ENCODE measurements around the gene TMEM178A.

- no peak for TF ChIP-seq POLR2A (IDR thresholded peaks at IDR 0.05; ENCODE audit: low read depth, low read length)
- no peak for TF ChIP-seq CTCF (conservative IDR thresholded peaks at IDR 0.05; ENCODE audit: low read depth, low read length)
- no peak for TF ChIP-seq CEBPB (IDR thresholded peaks at IDR 0.05; ENCODE audit: low read depth, low read length)
- TF ChIP-seq ELK1 (IDR thresholded peaks at IDR 0.05; ENCODE audit: borderline replicate concordance, low read depth, low read length): no peak
- no peak for TF ChIP-seq SMC3 (IDR thresholded peaks at IDR 0.05; ENCODE audit: low read depth, low read length)
- no peak for TF ChIP-seq RFX5 (IDR thresholded peaks at IDR 0.05; ENCODE audit: low read depth, low read length)
- TF ChIP-seq CHD1 (IDR thresholded peaks at IDR 0.05; ENCODE audit: low read depth, low read length): no peak
- TF ChIP-seq RCOR1 (IDR thresholded peaks at IDR 0.05; ENCODE audit: insufficient replicate concordance, low read length): no peak
- no peak for TF ChIP-seq MAFK (IDR thresholded peaks at IDR 0.05; ENCODE audit: low read depth, low read length)
- no peak for TF ChIP-seq RAD21 (IDR thresholded peaks at IDR 0.05; ENCODE audit: low read length)
- TF ChIP-seq BHLHE40 (IDR thresholded peaks at IDR 0.05; ENCODE audit: low read depth, low read length): no peak
- TF ChIP-seq FOS (IDR thresholded peaks at IDR 0.05; ENCODE audit: low read depth, low read length): no peak
Measured at GRCh38 chr2:39618736-39619135, 47.0 kb upstream of the TMEM178A start.

All from IMR-90 (cell line).